Measurements from ENCODE around the gene SCMH1. TPM values are rescaled to one million over a fixed set of nuclear protein-coding genes. Genes with fewer than 3 reads are reported as not detected.

SCMH1 gene
- total and polyA plus RNA-seq, 11 donors: 36.0 to 56.2 (median 43.0) TPM

- TF ChIP-seq POLR2A (IDR thresholded peaks at IDR 0.05) (no peak), CTCF (IDR thresholded peaks at IDR 0.05) (no peak)
- H3K27ac ChIP-seq: peak overlapping the region in 6 of 12 donors; percentile 50 to 81 (median 72)
- peaks cover 0 to 72% (median 43%) of the 10 kb centered on the region in 9 donors for H3K36me3 ChIP-seq
- intact Hi-C loops (cut with DNase I): no loop called here
- DNase-seq (no peak), ATAC-seq (no peak)
- WGBS, 4 donors: 85 to 95% (median 93%) methylated on average over 6 of the region's 6 CpGs
- H3K9me3 ChIP-seq: no peaks in the 10 kb centered on the region
- H3K4me1 ChIP-seq: peaks cover 0 to 35% (median 18%) of the 10 kb centered on the region in 12 donors
- H3K4me3 ChIP-seq: no peak overlapping the region
- H3K27me3 ChIP-seq: no peaks in the 10 kb centered on the region
Measured at GRCh38 chr1:41013024-41013423, 229.1 kb downstream of the SCMH1 start.

DNA sequence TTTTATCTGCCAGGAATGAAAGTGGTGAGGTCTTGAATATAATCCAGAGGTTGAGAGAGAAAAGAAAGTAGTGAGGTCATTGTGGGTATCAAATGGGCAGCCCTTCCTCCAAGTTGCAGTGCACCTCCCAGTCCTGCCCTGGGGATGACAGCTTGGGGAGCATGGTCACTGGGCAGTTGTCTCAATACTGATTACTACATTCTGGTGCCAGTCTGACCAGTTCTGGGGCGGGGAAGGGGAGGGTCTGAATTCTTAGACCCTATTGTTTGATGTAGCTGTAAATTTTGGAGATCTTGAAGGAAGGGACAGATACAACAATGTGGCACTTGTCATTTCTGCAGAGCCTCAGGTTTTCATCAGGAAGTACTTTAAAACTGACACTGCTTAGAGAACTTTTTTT, 231.8 kb downstream of the SCMH1 start:
- TF ChIP-seq POLR2A (IDR thresholded peaks at IDR 0.05) (no peak), CTCF (IDR thresholded peaks at IDR 0.05) (no peak)
- Histone ChIP-seq H3K4me3 (no peak overlapping the region), H3K9me3 (no peaks in the 10 kb centered on the region), H3K4me1 (peaks cover 0 to 26% (median 14%) of the 10 kb centered on the region in 12 donors), H3K36me3 (peaks cover 0 to 78% (median 63%) of the 10 kb centered on the region in 9 donors), H3K27me3 (no peaks in the 10 kb centered on the region), H3K27ac (no peak overlapping the region)
- ATAC-seq (no peak), DNase-seq (no peak)
- WGBS, 4 donors: 94 to 100% (median 97%) methylated on average over 1 of the region's 1 CpG
- intact Hi-C loops (cut with DNase I): no loop called here

- H3K27ac ChIP-seq: no peak overlapping the region
Measured at GRCh38 chr1:41009466-41009865, 232.6 kb downstream of the SCMH1 start.

More at GRCh38 chr1:41009466-41009865, 232.6 kb downstream of the SCMH1 start:
- intact Hi-C loops (cut with DNase I): no loop called here
- TF ChIP-seq POLR2A (IDR thresholded peaks at IDR 0.05) (no peak), CTCF (IDR thresholded peaks at IDR 0.05) (no peak)
- H3K27me3 ChIP-seq: no peaks in the 10 kb centered on the region
- no peaks in the 10 kb centered on the region for H3K9me3 ChIP-seq
- peaks cover 0 to 86% (median 63%) of the 10 kb centered on the region in 9 donors for H3K36me3 ChIP-seq
- DNase-seq (no peak), ATAC-seq (no peak)
- no peak overlapping the region for H3K4me3 ChIP-seq
- WGBS, 4 donors: 95 to 98% (median 97%) methylated on average over 8 of the region's 8 CpGs
- peaks cover 0 to 18% (median 8%) of the 10 kb centered on the region in 12 donors for H3K4me1 ChIP-seq
